Trophoblast cell (in vitro differentiated cells and primary cell): Measurements from ENCODE around the gene DTNA.
A peak's percentile ranks its signal among the peaks of the same experiment; 100 is the strongest.

Experiments
- DNase-seq, 2 donors: peaks; one replicate each; pipeline ENCODE4 v3.0.0-alpha.2; 2016
- H2AFZ ChIP-seq: 2 replicates; pipeline ENCODE4 v1.6.1; 2013; ENCODE audit warnings: low read length, moderate library complexity, mild to moderate bottlenecking; ENCODE audit not compliant: insufficient read depth, poor library complexity
- H2AK5ac ChIP-seq: 2 replicates; pipeline ENCODE4 v1.6.1; 2013; ENCODE audit warnings: mild to moderate bottlenecking, low read length
- H2BK120ac ChIP-seq: 2 replicates; pipeline ENCODE4 v1.6.1; 2013; ENCODE audit warnings: low read length, mild to moderate bottlenecking, moderate library complexity; ENCODE audit not compliant: insufficient read depth, poor library complexity
- H2BK12ac ChIP-seq: 2 replicates; pipeline ENCODE4 v1.6.1; 2013; ENCODE audit warnings: mild to moderate bottlenecking, low read length, moderate library complexity
- H2BK5ac ChIP-seq: 2 replicates; pipeline ENCODE4 v1.6.1; 2013; ENCODE audit warnings: low read length, low read depth, moderate library complexity, mild to moderate bottlenecking; ENCODE audit not compliant: poor library complexity
- H3K14ac ChIP-seq: 2 replicates; pipeline ENCODE4 v1.6.1; 2013; ENCODE audit warnings: mild to moderate bottlenecking, low read length
- H3K18ac ChIP-seq: 2 replicates; pipeline ENCODE4 v1.6.1; 2013; ENCODE audit warnings: mild to moderate bottlenecking, low read length
- H3K23ac ChIP-seq: 2 replicates; pipeline ENCODE4 v1.6.1; 2013; ENCODE audit warnings: low read length
- H3K27ac ChIP-seq: 2 replicates; pipeline ENCODE4 v1.5.1; 2013; ENCODE audit warnings: low read depth, mild to moderate bottlenecking, inconsistent platforms, low read length, moderate library complexity
- H3K27me3 ChIP-seq: 2 replicates; pipeline ENCODE4 v1.6.1; 2013; ENCODE audit warnings: inconsistent platforms, mild to moderate bottlenecking, low read length, moderate library complexity; ENCODE audit not compliant: insufficient read depth
- H3K36me3 ChIP-seq, 2 experiments: 1 replicate in 1 of 2; 2 replicates in 1 of 2; pipeline ENCODE4 v1.6.1; 2013; ENCODE audit warnings: low read length in 2 of 2, mild to moderate bottlenecking in 2 of 2, moderate library complexity in 1 of 2; ENCODE audit not compliant: insufficient read depth in 2 of 2, control insufficient read depth in 1 of 2
- H3K4ac ChIP-seq: 2 replicates; pipeline ENCODE4 v1.6.1; 2013; ENCODE audit warnings: low read depth, mild to moderate bottlenecking, low read length, moderate library complexity
- H3K4me1 ChIP-seq, 2 experiments: 1 replicate in 1 of 2; 2 replicates in 1 of 2; pipeline ENCODE4 v1.6.1; 2013; ENCODE audit warnings: low read length in 2 of 2, mild to moderate bottlenecking in 2 of 2, moderate library complexity in 1 of 2; ENCODE audit not compliant: insufficient read depth in 2 of 2, control insufficient read depth in 1 of 2
- H3K4me2 ChIP-seq: 2 replicates; pipeline ENCODE4 v1.6.1; 2013; ENCODE audit warnings: inconsistent platforms, mild to moderate bottlenecking, low read length, moderate library complexity
- H3K4me3 ChIP-seq: 2 replicates; pipeline ENCODE4 v1.5.1; 2013; ENCODE audit warnings: mild to moderate bottlenecking, low read depth, low read length, inconsistent platforms
- H3K79me1 ChIP-seq: one replicate; pipeline ENCODE4 v1.6.1; 2013; ENCODE audit warnings: low read length
- H3K79me2 ChIP-seq: 2 replicates; pipeline ENCODE4 v1.6.1; 2013; ENCODE audit warnings: low read length, mild to moderate bottlenecking; ENCODE audit not compliant: control insufficient read depth, insufficient read depth, poor library complexity
- H3K9ac ChIP-seq: 2 replicates; pipeline ENCODE4 v1.6.1; 2013; ENCODE audit warnings: mild to moderate bottlenecking, low read length
- H3K9me3 ChIP-seq: 2 replicates; pipeline ENCODE4 v1.6.1; 2013; ENCODE audit warnings: low read depth, mild to moderate bottlenecking, control low read depth, inconsistent platforms, low read length; ENCODE audit not compliant: insufficient read depth
- H4K12ac ChIP-seq: 2 replicates; pipeline ENCODE4 v1.6.1; 2013; ENCODE audit warnings: low read depth, mild to moderate bottlenecking, low read length, moderate library complexity
- H4K8ac ChIP-seq: 2 replicates; pipeline ENCODE4 v1.6.1; 2013; ENCODE audit warnings: low read depth, mild to moderate bottlenecking, low read length, moderate library complexity
- H4K91ac ChIP-seq: one replicate; pipeline ENCODE4 v1.6.1; 2013; ENCODE audit warnings: low read depth, mild to moderate bottlenecking, low read length, moderate library complexity
- WGBS: extraction: QIAGEN DNeasy Blood & Tissue Kit; methylation state at CpG from one replicate; pipeline ENCODE4 v1.1.7; 2013; ENCODE audit warnings: missing lambda C conversion rate; ENCODE audit not compliant: insufficient read length, insufficient coverage; ENCODE audit errors: extremely low coverage; 5-methylcytosine and 5-hydroxymethylcytosine counted together

The DTNA gene

GRCh38 chr18:34864836-34865497 lies 154.9 kb downstream of the DTNA start:
- H3K4ac ChIP-seq, result no peak overlapping the region
- H2BK5ac ChIP-seq, result no peak overlapping the region
- H3K27me3 ChIP-seq, result no peaks in the 10 kb centered on the region
- no CpG with 5 or more reads among the region's 3 CpGs for WGBS
- H3K18ac ChIP-seq, result no peak overlapping the region
- H3K4me3 ChIP-seq, result no peak overlapping the region
- H2AFZ ChIP-seq, result no peak overlapping the region
- H3K36me3 ChIP-seq, result no peaks in the 10 kb centered on the region
- H2BK12ac ChIP-seq, result no peak overlapping the region
- no peak overlapping the region for H3K27ac ChIP-seq
- H3K9me3 ChIP-seq, result no peaks in the 10 kb centered on the region
- H3K79me2 ChIP-seq, result no peaks in the 10 kb centered on the region
- H3K9ac ChIP-seq, result no peak overlapping the region
- H3K4me1 ChIP-seq, result no peaks in the 10 kb centered on the region
- no peak overlapping the region for H4K91ac ChIP-seq
- H4K8ac ChIP-seq, result no peak overlapping the region
- H2AK5ac ChIP-seq, result no peak overlapping the region
- H3K79me1 ChIP-seq, result no peaks in the 10 kb centered on the region
- H4K12ac ChIP-seq, result no peak overlapping the region
- H3K14ac ChIP-seq, result no peak overlapping the region
- H2BK120ac ChIP-seq, result no peak overlapping the region
- no peak for DNase-seq
- no peak overlapping the region for H3K4me2 ChIP-seq
- no peak overlapping the region for H3K23ac ChIP-seq

GRCh38 chr18:34866310-34866709 lies 156.2 kb downstream of the DTNA start:
- no peak overlapping the region for H3K18ac ChIP-seq
- DNase-seq, result no peak
- no peak overlapping the region for H3K27ac ChIP-seq
- H3K9me3 ChIP-seq, result no peaks in the 10 kb centered on the region
- H4K8ac ChIP-seq, result no peak overlapping the region
- no peak overlapping the region for H3K4me3 ChIP-seq
- H4K91ac ChIP-seq, result no peak overlapping the region
- H3K4me1 ChIP-seq, result no peaks in the 10 kb centered on the region
- H3K23ac ChIP-seq, result no peak overlapping the region
- H3K79me2 ChIP-seq, result no peaks in the 10 kb centered on the region
- H3K14ac ChIP-seq, result no peak overlapping the region
- H3K4me2 ChIP-seq, result no peak overlapping the region
- no peaks in the 10 kb centered on the region for H3K27me3 ChIP-seq
- no CpG with 5 or more reads among the region's 2 CpGs for WGBS
- no peaks in the 10 kb centered on the region for H3K36me3 ChIP-seq
- H3K4ac ChIP-seq, result no peak overlapping the region
- no peak overlapping the region for H2AFZ ChIP-seq
- H2BK5ac ChIP-seq, result no peak overlapping the region
- H2AK5ac ChIP-seq, result no peak overlapping the region
- H3K9ac ChIP-seq, result no peak overlapping the region
- no peak overlapping the region for H2BK120ac ChIP-seq
- no peaks in the 10 kb centered on the region for H3K79me1 ChIP-seq
- H4K12ac ChIP-seq, result no peak overlapping the region
- no peak overlapping the region for H2BK12ac ChIP-seq

- peak overlapping the region; percentile 10 for H4K8ac ChIP-seq
- H4K12ac ChIP-seq, result no peak overlapping the region
- no peak overlapping the region for H3K18ac ChIP-seq
- DNase-seq, result peak in 1 of 2 donors; percentile 28
- H2AK5ac ChIP-seq, result no peak overlapping the region
- no peak overlapping the region for H2BK5ac ChIP-seq
- no peak overlapping the region for H3K14ac ChIP-seq
- H2BK12ac ChIP-seq, result no peak overlapping the region
- no peak overlapping the region for H3K27ac ChIP-seq
- H3K4me2 ChIP-seq, result no peak overlapping the region
- H3K4ac ChIP-seq, result no peak overlapping the region
- no peak overlapping the region for H2AFZ ChIP-seq
- H3K4me1 ChIP-seq, result no peaks in the 10 kb centered on the region
- no peak overlapping the region for H3K23ac ChIP-seq
- no peak overlapping the region for H4K91ac ChIP-seq
- H3K27me3 ChIP-seq, result no peaks in the 10 kb centered on the region
- no peaks in the 10 kb centered on the region for H3K9me3 ChIP-seq
- H3K79me2 ChIP-seq, result no peaks in the 10 kb centered on the region
- no peak overlapping the region for H3K4me3 ChIP-seq
- no peak overlapping the region for H2BK120ac ChIP-seq
- no peaks in the 10 kb centered on the region for H3K79me1 ChIP-seq
- no peak overlapping the region for H3K9ac ChIP-seq
- WGBS, result no CpG with 5 or more reads among the region's 4 CpGs
- no peaks in the 10 kb centered on the region for H3K36me3 ChIP-seq
These were observed 156.6 kb downstream of the DTNA start for GRCh38 chr18:34866739-34867138.

GRCh38 chr18:34867520-34867919 lies 157.4 kb downstream of the DTNA start:
- no peak overlapping the region for H3K4me3 ChIP-seq
- H2BK12ac ChIP-seq, result no peak overlapping the region
- H3K18ac ChIP-seq, result no peak overlapping the region
- no peaks in the 10 kb centered on the region for H3K79me2 ChIP-seq
- no peaks in the 10 kb centered on the region for H3K9me3 ChIP-seq
- no peak overlapping the region for H3K9ac ChIP-seq
- H4K12ac ChIP-seq, result no peak overlapping the region
- no peak for DNase-seq
- no peaks in the 10 kb centered on the region for H3K4me1 ChIP-seq
- H2AK5ac ChIP-seq, result no peak overlapping the region
- H3K4ac ChIP-seq, result no peak overlapping the region
- no peaks in the 10 kb centered on the region for H3K79me1 ChIP-seq
- no peaks in the 10 kb centered on the region for H3K27me3 ChIP-seq
- no peak overlapping the region for H2AFZ ChIP-seq
- WGBS, result no CpG with 5 or more reads among the region's 7 CpGs
- no peaks in the 10 kb centered on the region for H3K36me3 ChIP-seq
- H4K91ac ChIP-seq, result no peak overlapping the region
- no peak overlapping the region for H3K14ac ChIP-seq
- no peak overlapping the region for H2BK120ac ChIP-seq
- H3K4me2 ChIP-seq, result no peak overlapping the region
- H4K8ac ChIP-seq, result no peak overlapping the region
- no peak overlapping the region for H2BK5ac ChIP-seq
- H3K27ac ChIP-seq, result no peak overlapping the region
- no peak overlapping the region for H3K23ac ChIP-seq
